Colonic mucosa (tissue), 4 donors: ENCODE results near the gene HYAL2. TPM values are rescaled to one million over a fixed set of nuclear protein-coding genes. Genes with fewer than 3 reads are reported as not detected.

Experiments
- DNase-seq: peaks from one replicate; pipeline ENCODE4 v3.0.0-alpha.2; 2020
- H3K27ac ChIP-seq: fragments of 200-600 bp; one replicate; pipeline ENCODE4 v1.8.0; 2021
- H3K27me3 ChIP-seq: fragments of 200-600 bp; one replicate; pipeline ENCODE4 v1.8.0; 2021
- H3K36me3 ChIP-seq: fragments of 200-600 bp; one replicate; pipeline ENCODE4 v1.8.0; 2021
- H3K4me1 ChIP-seq: fragments of 200-600 bp; one replicate; pipeline ENCODE4 v1.8.0; 2021; ENCODE audit warnings: mild to moderate bottlenecking
- H3K4me3 ChIP-seq: fragments of 200-600 bp; one replicate; pipeline ENCODE4 v1.8.0; 2021
- H3K9ac ChIP-seq, 2 donors: one replicate each; pipeline ENCODE4 v1.7.0; 2013; ENCODE audit warnings: control low read depth in 2 of 2, low read depth in 2 of 2, low read length in 2 of 2
- H3K9me3 ChIP-seq: fragments of 200-600 bp; one replicate; pipeline ENCODE4 v1.8.0; 2021
- CTCF ChIP-seq: fragments of 200-600 bp; IDR thresholded peaks from one replicate; pipeline ENCODE4 v1.8.0; 2022; ENCODE audit warnings: antibody characterized with exemption, mild to moderate bottlenecking
- intact Hi-C: fragments of 100-400 bp; cut with DNase I; formaldehyde crosslinking; loops from one replicate; pipeline ENCODE4 v1.14.1; 2022
- total RNA-seq, 2 donors: library from RNA; stranded (reverse); fragmentation: NEBNext Ultra II Directional in 1 of 2; extraction: Animal tissue kit (Norgen Biotek cat#: 25700) in 1 of 2; gene quantifications; one replicate each; pipeline ENCODE4 v1.2.1, GENCODE V29; 2021
- donor health status: healthy.
- donor health status: DM: no; HTN: no; CAD: no.
- donor health status: DM: no; HTN: no; CAD: no.

Gene HYAL2
- total RNA-seq, 2 donors from 2014 or later: 31.3 to 37.1 TPM

- Histone ChIP-seq H3K27ac (no peak overlapping the region), H3K4me3 (no peak overlapping the region), H3K9ac (peak overlapping the region in 1 of 2 donors; percentile 91), H3K9me3 (no peaks in the 10 kb centered on the region), H3K4me1 (peaks cover 38% of the 10 kb centered on the region), H3K27me3 (no peaks in the 10 kb centered on the region), H3K36me3 (no peaks in the 10 kb centered on the region)
- no peak for DNase-seq
- intact Hi-C loops: no loop called here
- no peak for TF ChIP-seq CTCF
These were observed 3.9 kb downstream of the HYAL2 start for GRCh38 chr3:50318615-50319014.

GRCh38 chr3:50318163-50318562 lies 4.4 kb downstream of the HYAL2 start:
- no peak for TF ChIP-seq CTCF
- Histone ChIP-seq H3K27ac (peak overlapping the region; percentile 91), H3K9me3 (no peaks in the 10 kb centered on the region), H3K4me3 (no peak overlapping the region), H3K27me3 (no peaks in the 10 kb centered on the region), H3K4me1 (peaks cover 38% of the 10 kb centered on the region), H3K36me3 (no peaks in the 10 kb centered on the region), H3K9ac (peak overlapping the region in 1 of 2 donors; percentile 91)
- DNase-seq: no peak
- intact Hi-C loops: no loop called here

- DNase-seq: peak; percentile 69
- H3K4me1 ChIP-seq: peaks cover 34% of the 10 kb centered on the region
- H3K27me3 ChIP-seq: no peaks in the 10 kb centered on the region
- intact Hi-C loops: no loop called here
- peak overlapping the region; percentile 60 to 86 for H3K9ac ChIP-seq
- peak overlapping the region; percentile 91 for H3K27ac ChIP-seq
- no peak overlapping the region for H3K4me3 ChIP-seq
- no peaks in the 10 kb centered on the region for H3K9me3 ChIP-seq
- no peaks in the 10 kb centered on the region for H3K36me3 ChIP-seq
- no peak for TF ChIP-seq CTCF
These were observed 5.2 kb downstream of the HYAL2 start for GRCh38 chr3:50317300-50317699.

GRCh38 chr3:50316657-50317242 lies 5.8 kb downstream of the HYAL2 start:
- Histone ChIP-seq H3K36me3 (no peaks in the 10 kb centered on the region), H3K4me1 (peaks cover 28% of the 10 kb centered on the region)

GRCh38 chr3:50314816-50315215 lies 7.7 kb downstream of the HYAL2 start:
- no peak for DNase-seq
- Histone ChIP-seq H3K9me3 (no peaks in the 10 kb centered on the region), H3K4me3 (no peak overlapping the region), H3K9ac (no peak overlapping the region), H3K27me3 (no peaks in the 10 kb centered on the region), H3K27ac (no peak overlapping the region), H3K36me3 (no peaks in the 10 kb centered on the region), H3K4me1 (peaks cover 28% of the 10 kb centered on the region)
- intact Hi-C loops: no loop called here
- no peak for TF ChIP-seq CTCF

More at GRCh38 chr3:50316657-50317242, 5.8 kb downstream of the HYAL2 start:
- H3K4me3 ChIP-seq: no peak overlapping the region
- peak overlapping the region; percentile 62 to 86 for H3K9ac ChIP-seq
- peak overlapping the region; percentile 91 for H3K27ac ChIP-seq
- H3K27me3 ChIP-seq: no peaks in the 10 kb centered on the region
- TF ChIP-seq CTCF: no peak
- intact Hi-C loops: no loop called here
- peak; percentile 92 for DNase-seq
- H3K9me3 ChIP-seq: no peaks in the 10 kb centered on the region
